IPS-18c (cell line): ENCODE data around the gene NACC2.
"Not testable (repeated sequence)": the region's sequence is repeated elsewhere in the genome, so short reads cannot be mapped to it uniquely, and the experiment has no call there.

Experiments
- H3K4me3 ChIP-seq: 2 replicates; pipeline ENCODE4 v1.7.0; 2013; ENCODE audit warnings: low read depth, mild to moderate bottlenecking, low read length, moderate library complexity; ENCODE audit not compliant: insufficient read depth
- H3K9me3 ChIP-seq: one replicate; pipeline ENCODE4 v1.6.1; 2013; ENCODE audit warnings: mild to moderate bottlenecking, low read length, moderate library complexity; ENCODE audit not compliant: control insufficient read depth, insufficient read depth

Gene NACC2

GRCh38 chr9:136047775-136048559 lies 47.1 kb downstream of the NACC2 start:
- Histone ChIP-seq H3K9me3 (no peaks in the 10 kb centered on the region), H3K4me3 (no peak overlapping the region)

DNA sequence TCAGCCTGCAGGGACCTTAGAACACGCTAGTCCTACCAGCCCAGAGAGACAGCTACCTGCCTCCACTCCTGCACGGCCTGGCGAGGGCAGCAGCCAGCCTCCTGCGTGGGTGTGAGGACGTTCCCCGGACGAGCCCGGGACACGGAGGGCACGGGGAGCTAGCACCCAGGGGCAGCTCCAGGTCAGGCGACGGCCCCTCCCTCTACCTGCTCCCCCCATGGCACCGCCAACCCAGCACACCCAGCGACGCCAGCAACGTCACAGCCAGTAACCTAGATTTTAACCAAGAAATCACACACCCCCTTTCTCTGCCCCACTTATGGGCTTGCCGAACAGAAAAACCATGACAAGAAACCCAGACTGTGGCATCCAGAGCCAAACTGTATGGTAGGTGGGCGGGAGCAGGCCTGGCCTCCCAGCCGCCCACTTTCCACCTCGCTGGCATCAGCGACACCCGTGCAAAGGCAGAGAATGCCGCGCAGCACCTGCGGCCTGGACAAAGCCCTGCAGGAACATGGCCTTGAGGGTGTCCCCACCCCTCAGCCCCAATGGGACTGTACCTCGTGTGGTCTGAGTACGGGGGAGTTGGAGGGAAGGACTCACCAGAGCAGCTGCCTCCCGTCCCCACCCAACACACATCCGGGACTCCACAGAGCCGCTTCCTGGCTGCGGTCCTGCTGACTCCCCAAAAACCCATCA lies 47.9 kb downstream of the NACC2 start:
- H3K4me3 ChIP-seq, result no peak overlapping the region
- no peaks in the 10 kb centered on the region for H3K9me3 ChIP-seq

- Histone ChIP-seq H3K9me3 (no peaks in the 10 kb centered on the region), H3K4me3 (no peak overlapping the region)
These were observed 48.6 kb downstream of the NACC2 start for GRCh38 chr9:136046554-136046920.

DNA sequence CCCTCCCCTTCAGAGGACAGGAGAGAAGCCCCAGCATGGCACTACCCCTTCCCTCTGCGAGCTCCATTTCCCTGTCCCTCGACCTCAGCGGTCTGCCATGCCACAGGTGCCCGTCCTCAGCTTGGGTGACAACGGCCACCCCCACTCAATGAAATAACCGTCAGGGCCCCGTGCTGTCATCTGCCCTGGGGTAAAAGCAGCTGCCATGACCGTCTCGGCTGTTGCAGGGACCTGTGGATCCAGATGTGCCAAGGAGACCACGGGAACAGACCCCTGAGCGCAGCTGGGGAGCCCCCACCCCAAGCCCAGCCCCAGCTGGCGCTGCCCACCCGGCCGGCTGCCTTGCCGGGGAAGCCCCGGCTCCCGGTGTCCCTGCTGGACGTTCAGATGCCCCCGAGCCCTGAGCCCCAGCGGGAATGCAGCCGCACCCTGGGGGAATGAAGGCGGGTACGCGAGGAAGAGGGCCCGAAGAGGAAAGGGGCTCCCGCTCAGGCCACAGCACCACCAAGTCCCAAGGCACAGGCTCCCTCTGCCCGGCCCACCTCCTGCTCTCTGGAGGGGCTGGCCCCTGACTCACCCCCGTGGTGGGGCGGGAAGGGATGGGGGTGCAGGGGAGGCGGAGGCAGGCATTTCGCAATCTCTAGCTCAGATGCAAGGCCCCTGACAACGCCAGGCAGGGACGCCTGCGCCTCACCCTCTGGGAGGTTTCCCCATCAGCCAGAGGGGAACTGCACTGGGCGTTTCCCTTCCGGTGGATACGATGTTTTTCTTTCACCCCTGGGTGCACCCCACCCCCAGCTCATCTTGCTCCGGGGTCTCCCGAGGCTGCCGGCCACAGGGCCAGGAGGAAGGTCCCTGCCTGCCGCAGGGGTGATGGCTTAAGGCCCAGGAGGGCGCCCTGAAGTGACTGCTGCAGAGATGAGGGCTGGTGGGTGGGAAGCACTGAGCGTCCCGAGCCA lies 49.2 kb downstream of the NACC2 start:
- Histone ChIP-seq H3K4me3 (no peak overlapping the region), H3K9me3 (no peaks in the 10 kb centered on the region)

DNA sequence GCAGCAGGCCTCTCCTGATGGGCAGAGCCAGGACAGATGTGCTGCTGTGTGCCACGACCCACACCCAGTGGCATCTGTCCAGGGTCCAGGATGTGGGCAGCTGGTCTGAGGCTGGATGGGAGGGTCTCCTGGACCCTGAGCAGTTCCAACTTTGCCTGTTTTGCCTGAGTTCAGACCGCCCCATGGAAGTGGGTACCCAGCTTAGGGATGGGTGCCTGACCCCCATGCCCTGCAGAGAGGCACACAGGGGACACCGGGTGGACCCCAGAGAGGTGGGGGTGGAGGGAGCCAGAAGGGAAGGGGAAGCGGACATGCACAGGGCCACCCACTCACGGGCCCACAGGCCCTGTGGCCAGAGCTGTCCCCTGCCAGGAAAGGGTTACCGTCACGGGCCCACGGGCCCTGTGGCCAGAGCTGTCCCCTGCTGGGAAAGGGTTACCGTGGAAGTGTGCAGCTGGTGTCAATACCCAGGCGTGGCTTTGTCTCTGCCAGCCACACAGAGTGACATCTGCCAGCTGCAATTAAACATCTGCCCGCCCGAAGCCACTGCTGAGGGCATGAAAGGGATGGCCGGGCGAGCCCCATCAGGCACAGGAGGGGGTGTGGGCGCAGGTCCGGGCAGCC lies 50.0 kb downstream of the NACC2 start:
- Histone ChIP-seq H3K4me3 (no peak overlapping the region), H3K9me3 (no peaks in the 10 kb centered on the region)

DNA sequence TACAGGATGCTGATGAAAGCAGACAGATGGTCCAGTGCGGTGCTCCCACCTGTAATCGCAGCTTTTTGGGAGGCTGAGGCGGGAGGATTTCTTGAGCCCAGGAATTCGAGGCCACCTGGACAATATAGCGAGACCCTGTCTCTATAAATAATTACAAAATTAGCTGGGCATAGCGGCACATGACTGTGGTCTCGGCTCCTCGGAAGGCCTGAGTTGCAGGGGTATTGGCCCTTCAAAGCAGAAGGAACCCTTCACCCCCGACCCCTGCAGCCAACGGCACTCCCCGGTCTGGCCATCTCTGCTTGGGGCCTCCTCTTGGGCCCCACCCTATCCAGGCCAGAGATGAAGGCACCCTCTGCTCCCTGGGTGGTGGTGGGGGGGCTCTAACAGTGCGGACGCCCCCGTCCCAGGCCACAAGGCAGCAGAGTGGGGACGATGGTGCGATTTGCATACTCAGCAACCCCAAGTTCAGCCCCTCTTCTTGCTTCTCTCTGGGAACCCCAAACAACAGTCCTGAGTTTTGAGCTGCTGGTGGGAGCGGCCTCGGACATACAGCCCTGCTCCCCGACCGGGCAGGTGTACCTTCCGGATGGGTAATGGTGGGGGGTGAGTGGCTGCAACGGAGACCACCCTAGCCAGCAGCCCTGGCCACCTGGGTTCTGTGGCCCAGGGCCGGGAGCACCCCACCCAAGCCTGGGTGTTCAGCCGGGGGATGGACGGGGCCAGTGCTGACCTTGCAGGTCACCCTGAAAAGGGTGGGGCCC lies 50.7 kb downstream of the NACC2 start:
- Histone ChIP-seq H3K4me3 (no peak overlapping the region), H3K9me3 (no peaks in the 10 kb centered on the region)

DNA sequence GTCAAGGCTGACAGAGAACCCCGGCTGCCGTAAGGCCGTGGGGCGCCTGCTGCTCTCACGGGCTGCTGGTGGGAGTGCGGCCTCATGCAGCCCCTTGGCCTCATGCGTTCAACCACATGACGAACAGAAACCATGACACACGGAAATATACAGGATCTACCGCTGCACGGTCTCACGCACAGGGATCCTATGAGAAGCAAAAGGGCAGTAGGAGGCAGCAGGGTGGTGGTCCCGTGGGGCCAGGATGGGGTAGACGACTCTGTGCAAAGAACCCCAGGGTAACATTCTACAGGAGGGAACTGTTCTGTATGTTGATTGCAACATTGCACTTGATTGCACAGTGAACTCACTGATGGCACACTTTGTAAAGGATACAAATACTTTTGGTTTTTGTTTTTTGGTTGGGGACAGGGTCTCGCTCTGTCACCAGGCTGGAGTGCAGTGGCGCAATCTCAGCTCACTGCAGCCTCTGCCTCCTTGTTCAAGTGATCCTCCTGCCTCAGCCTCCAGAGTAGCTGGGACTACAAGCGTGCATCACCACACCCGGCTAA lies 51.6 kb downstream of the NACC2 start:
- Histone ChIP-seq H3K4me3 (no peak overlapping the region), H3K9me3 (no peaks in the 10 kb centered on the region)

- Histone ChIP-seq H3K4me3 (no peak overlapping the region), H3K9me3 (no peaks in the 10 kb centered on the region)
These were observed 52.5 kb downstream of the NACC2 start for GRCh38 chr9:136042541-136042940.

DNA sequence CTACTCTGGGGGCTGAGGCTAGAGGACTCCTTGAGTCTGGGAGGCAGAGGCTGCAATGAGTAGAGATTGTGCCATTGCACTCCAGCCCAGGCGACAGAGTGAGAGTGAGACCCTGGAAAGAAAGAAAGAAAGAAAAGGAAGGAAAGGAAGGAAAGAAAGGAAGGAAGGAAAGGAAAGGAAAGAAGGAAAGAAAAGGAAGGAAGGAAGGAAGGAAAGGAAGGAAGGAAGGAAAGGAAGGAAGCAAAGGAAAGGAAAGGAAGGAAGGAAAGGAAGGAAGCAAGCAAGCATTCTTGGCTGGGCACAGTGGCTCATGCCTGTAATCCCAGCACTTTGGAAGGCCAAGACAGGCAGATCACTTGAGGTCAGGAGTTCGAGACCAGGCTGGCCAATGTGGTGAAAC lies 54.2 kb downstream of the NACC2 start:
- H3K9me3 ChIP-seq, H3K4me3 ChIP-seq: not testable (repeated sequence)

DNA sequence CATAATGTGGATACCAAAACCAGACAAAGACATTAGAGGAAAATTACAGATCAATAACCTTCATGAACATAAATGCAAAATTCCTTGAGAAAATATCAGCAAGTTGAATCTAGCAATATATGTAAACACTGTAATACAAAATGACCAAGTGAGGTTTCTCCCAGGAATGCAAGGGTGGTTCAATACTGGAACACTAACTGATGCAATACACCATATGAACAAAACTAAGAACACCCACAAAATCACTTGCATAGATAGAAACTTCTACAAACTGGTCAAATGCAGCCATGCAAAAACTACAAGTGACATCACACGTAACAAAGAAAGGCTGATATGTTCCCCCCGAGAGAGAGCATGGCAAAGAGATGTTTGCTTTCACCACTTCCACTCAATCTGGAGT lies 55.6 kb downstream of the NACC2 start:
- Histone ChIP-seq H3K9me3 (no peaks in the 10 kb centered on the region), H3K4me3 (no peak overlapping the region)

DNA sequence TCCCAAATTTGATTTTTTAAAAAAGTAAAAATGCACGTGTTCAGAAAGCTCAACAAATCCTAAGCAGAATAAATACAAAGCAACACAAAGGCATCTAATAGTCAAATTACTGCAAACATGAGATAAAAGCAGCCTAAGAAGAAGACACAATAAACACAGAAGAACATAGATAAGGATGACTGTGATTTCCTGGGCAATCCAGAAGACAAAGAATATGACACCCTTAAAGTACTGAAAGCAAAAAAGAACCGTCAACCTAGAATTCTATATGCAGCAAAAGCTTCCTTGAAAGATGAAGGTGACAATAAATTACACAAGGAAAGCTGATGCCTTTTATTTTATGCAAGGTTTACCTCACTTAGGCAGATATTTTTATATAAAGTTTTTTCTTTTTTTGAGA lies 58.2 kb downstream of the NACC2 start:
- no peak overlapping the region for H3K4me3 ChIP-seq
- H3K9me3 ChIP-seq, result no peaks in the 10 kb centered on the region

GRCh38 chr9:136036050-136036449 lies 59.0 kb downstream of the NACC2 start:
- Histone ChIP-seq H3K4me3 (no peak overlapping the region), H3K9me3 (no peaks in the 10 kb centered on the region)

GRCh38 chr9:136031741-136032730 lies 63.1 kb downstream of the NACC2 start:
- Histone ChIP-seq H3K4me3 (no peak overlapping the region), H3K9me3 (no peaks in the 10 kb centered on the region)

DNA sequence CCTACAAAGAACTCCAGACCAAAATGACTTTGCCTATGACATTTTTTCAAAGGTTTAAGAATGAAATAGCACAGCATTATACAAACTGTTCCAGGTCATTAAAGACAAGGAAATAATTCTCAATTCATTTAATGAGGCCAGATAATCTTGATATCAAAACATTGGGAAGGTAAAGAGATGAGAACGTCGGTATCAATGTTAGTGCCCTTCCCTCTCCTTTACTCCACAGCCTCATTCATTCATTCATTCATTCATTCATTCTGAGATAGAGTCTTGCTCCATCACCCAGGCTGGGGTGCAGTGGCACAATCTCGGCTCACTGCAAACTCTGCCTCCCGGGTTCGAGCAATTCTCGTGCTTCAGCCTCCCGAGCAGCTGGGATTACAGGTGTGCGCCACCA lies 64.0 kb downstream of the NACC2 start:
- no peak overlapping the region for H3K4me3 ChIP-seq
- no peaks in the 10 kb centered on the region for H3K9me3 ChIP-seq

DNA sequence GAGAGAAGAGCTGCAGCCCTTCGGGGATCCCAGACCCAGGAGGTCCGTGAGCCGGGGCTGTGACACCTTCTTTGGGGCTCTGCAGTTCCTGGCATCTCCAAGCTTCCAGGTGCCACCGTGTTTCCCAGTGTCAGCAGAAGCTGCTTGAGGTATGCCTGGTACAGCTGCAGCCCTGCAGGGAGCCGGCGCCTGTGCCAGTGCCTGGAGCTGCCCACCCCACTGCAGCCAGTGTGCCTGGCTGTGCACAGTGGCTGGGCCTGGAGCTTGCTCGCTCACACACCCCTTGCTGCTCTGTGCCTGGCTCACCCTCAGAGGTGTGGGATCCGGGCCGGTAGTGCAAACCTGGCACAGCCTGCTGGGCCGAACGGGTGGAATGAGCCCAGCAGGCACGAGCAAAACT lies 65.5 kb downstream of the NACC2 start:
- H3K9me3 ChIP-seq, result no peaks in the 10 kb centered on the region

More for the DNA sequence above, 65.5 kb downstream of the NACC2 start:
- no peak overlapping the region for H3K4me3 ChIP-seq
